GM18526 (cell line): Measurements from ENCODE around the gene RAD54L.

Source experiments
- POLR2A ChIP-seq: IDR thresholded peaks from 3 replicates; pipeline ENCODE4 v1.6.1; 2011; ENCODE audit not compliant: insufficient read length; ENCODE audit errors: extremely low read depth

Gene RAD54L

GRCh38 chr1:46247436-46248121, at the start of gene RAD54L:
Gene RAD54L, plus strand, starts transcription at chr1:46247763. Its CDS starts 643 bp downstream, at chr1:46248406.
- peak; percentile 66 for TF ChIP-seq POLR2A

- TF ChIP-seq POLR2A, result peak; percentile 54
These were observed 49.4 kb upstream of the RAD54L start, which contains the start of gene POMGNT1 for GRCh38 chr1:46197964-46198811. Gene POMGNT1, minus strand, starts transcription at chr1:46198434. Its CDS starts 613 bp downstream, at chr1:46197821.

- TF ChIP-seq POLR2A, result no peak
These were observed 48.3 kb upstream of the RAD54L start for GRCh38 chr1:46199233-46199749.

- TF ChIP-seq POLR2A, result no peak
These were observed 43.7 kb upstream of the RAD54L start for GRCh38 chr1:46203738-46204405.

- TF ChIP-seq POLR2A, result no peak
These were observed 43.2 kb upstream of the RAD54L start for GRCh38 chr1:46204406-46204742.

GRCh38 chr1:46205141-46205540, 42.4 kb upstream of the RAD54L start:
- TF ChIP-seq POLR2A, result no peak

- TF ChIP-seq POLR2A, result no peak
These were observed 41.8 kb upstream of the RAD54L start for GRCh38 chr1:46205791-46206190.

GRCh38 chr1:46206399-46206798, 41.2 kb upstream of the RAD54L start:
- no peak for TF ChIP-seq POLR2A

- TF ChIP-seq POLR2A, result no peak
These were observed 37.0 kb upstream of the RAD54L start for GRCh38 chr1:46210561-46210960.

- TF ChIP-seq POLR2A, result no peak
These were observed 36.5 kb upstream of the RAD54L start for GRCh38 chr1:46211051-46211450.

GRCh38 chr1:46215504-46215903, 32.1 kb upstream of the RAD54L start:
- no peak for TF ChIP-seq POLR2A

GRCh38 chr1:46218443-46218842, 29.1 kb upstream of the RAD54L start:
- TF ChIP-seq POLR2A, result no peak

- no peak for TF ChIP-seq POLR2A
These were observed 27.7 kb upstream of the RAD54L start for GRCh38 chr1:46219551-46220520.

GRCh38 chr1:46220808-46221207, 26.8 kb upstream of the RAD54L start:
- TF ChIP-seq POLR2A, result no peak
